GM21717 (cell line): ENCODE data around the gene CLCN4.
A peak's percentile ranks its signal among the peaks of the same experiment; 100 is the strongest.

ENCODE experiments used
- ATAC-seq: cut with Tn5 transposase; IDR thresholded peaks from one replicate; pipeline ENCODE4 v1.9.1; 2021; ENCODE audit warnings: mild to moderate bottlenecking, moderate library complexity; ENCODE audit not compliant: unreplicated experiment

Gene CLCN4

GRCh38 chrX:10166248-10166716 lies 9.5 kb downstream of the CLCN4 start:
- ATAC-seq, result no peak

- no peak for ATAC-seq
Measured at GRCh38 chrX:10166731-10167151, 10.0 kb downstream of the CLCN4 start.

- ATAC-seq, result no peak
Measured at GRCh38 chrX:10167573-10167972, 10.8 kb downstream of the CLCN4 start.

- ATAC-seq, result no peak
Measured at GRCh38 chrX:10168226-10168625, 11.5 kb downstream of the CLCN4 start.

GRCh38 chrX:10169175-10169574 lies 12.4 kb downstream of the CLCN4 start:
- ATAC-seq, result no peak

GRCh38 chrX:10171249-10171648 lies 14.5 kb downstream of the CLCN4 start:
- no peak for ATAC-seq

- no peak for ATAC-seq
Measured at GRCh38 chrX:10172877-10173276, 16.1 kb downstream of the CLCN4 start.

- no peak for ATAC-seq
Measured at GRCh38 chrX:10173331-10173900, 16.6 kb downstream of the CLCN4 start.

GRCh38 chrX:10174051-10174450 lies 17.3 kb downstream of the CLCN4 start:
- ATAC-seq, result no peak

GRCh38 chrX:10174810-10175209 lies 18.0 kb downstream of the CLCN4 start:
- no peak for ATAC-seq

GRCh38 chrX:10175319-10175871 lies 18.6 kb downstream of the CLCN4 start:
- ATAC-seq, result no peak

GRCh38 chrX:10176121-10177003 lies 19.6 kb downstream of the CLCN4 start:
- ATAC-seq, result no peak

GRCh38 chrX:10177004-10177396 lies 20.2 kb downstream of the CLCN4 start:
- no peak for ATAC-seq

GRCh38 chrX:10177601-10178000 lies 20.8 kb downstream of the CLCN4 start:
- no peak for ATAC-seq

GRCh38 chrX:10178866-10179463 lies 22.2 kb downstream of the CLCN4 start:
- ATAC-seq, result no peak

- no peak for ATAC-seq
Measured at GRCh38 chrX:10183760-10184159, 27.0 kb downstream of the CLCN4 start.

- ATAC-seq, result no peak
Measured at GRCh38 chrX:10184411-10184810, 27.6 kb downstream of the CLCN4 start.

GRCh38 chrX:10186355-10186754 lies 29.6 kb downstream of the CLCN4 start:
- ATAC-seq, result no peak

GRCh38 chrX:10187421-10187820 lies 30.6 kb downstream of the CLCN4 start:
- no peak for ATAC-seq

- ATAC-seq, result peak; percentile 88
Measured at GRCh38 chrX:10189317-10190268, 32.8 kb downstream of the CLCN4 start.
